ENCODE data around the gene SMAD1. TPM values are rescaled to one million over a fixed set of nuclear protein-coding genes. Genes with fewer than 3 reads are reported as not detected.

The SMAD1 gene
- total and polyA plus RNA-seq, 2 of the 4 experiments (the other 2 are of a cell fraction) = 11.6 to 17.6 TPM

- Histone ChIP-seq H2AK5ac (ENCODE audit: low read depth, low read length) (no peak overlapping the region), H4K91ac (ENCODE audit: insufficient read depth, low read depth, low read length) (no peak overlapping the region), H2BK15ac (ENCODE audit: low read depth, low read length) (no peak overlapping the region), H4K8ac (ENCODE audit: low read depth in 2 of 2, low read length in 2 of 2) (no peak overlapping the region), H2AFZ (replicated peaks; ENCODE audit: low read length, poor library complexity) (no peak overlapping the region), H3K36me3 (ENCODE audit: control insufficient read depth, insufficient read depth, low read length) (no peaks in the 10 kb centered on the region), H3K56ac (ENCODE audit: extremely low read depth, insufficient read depth, low read length) (no peak overlapping the region), H2AK9ac (replicated peaks; ENCODE audit: low read depth, low read length, poor library complexity) (no peak overlapping the region), H3K4me3 (ENCODE audit: insufficient read depth, low read depth, low read length) (no peak overlapping the region), H3K4ac (ENCODE audit: low read depth, low read length) (no peak overlapping the region), H2BK20ac (ENCODE audit: low read depth, low read length) (no peak overlapping the region), H3K4me2 (ENCODE audit: low read depth, low read length) (no peak overlapping the region), H3K9me3 (ENCODE audit: control insufficient read depth, insufficient read depth, low read length) (no peaks in the 10 kb centered on the region), H3K79me1 (ENCODE audit: low read depth in 1 of 2, low read length in 2 of 2) (no peaks in the 10 kb centered on the region), H3K23ac (ENCODE audit: low read depth, low read length) (no peak overlapping the region), H4K20me1 (ENCODE audit: insufficient read depth, low read length) (no peaks in the 10 kb centered on the region), H2BK5ac (ENCODE audit: low read depth, low read length, poor library complexity, severe bottlenecking) (no peak overlapping the region), H3K27me3 (ENCODE audit: control insufficient read depth, insufficient read depth, low read length) (no peaks in the 10 kb centered on the region), H3K18ac (ENCODE audit: low read depth, low read length) (no peak overlapping the region), H3K9ac (ENCODE audit: low read depth, low read length) (no peak overlapping the region), H3K27ac (ENCODE audit: insufficient read depth, low read length) (no peak overlapping the region), H3K4me1 (ENCODE audit: control insufficient read depth, insufficient read depth, low read length) (no peaks in the 10 kb centered on the region), H4K5ac (ENCODE audit: low read depth, low read length) (no peak overlapping the region), H3K14ac (replicated peaks; ENCODE audit: low read depth, low read length) (no peak overlapping the region), H3K9me1 (ENCODE audit: insufficient read depth, low read length) (no peaks in the 10 kb centered on the region), H2BK120ac (ENCODE audit: low read depth, low read length) (no peak overlapping the region)
- TF ChIP-seq CHD1 (IDR thresholded peaks at IDR 0.05; ENCODE audit: low read depth, low read length) (no peak), RCOR1 (IDR thresholded peaks at IDR 0.05; ENCODE audit: insufficient replicate concordance, low read length) (no peak), NFE2L2 (IDR thresholded peaks at IDR 0.05; ENCODE audit: low read depth, low read length) (no peak)
- BruUV-seq (replicated peaks) = no TSS peak
- CTCF ChIA-PET = interaction anchor here (1.0 kb wide), 1 partner anchor 18 kb away, joined by 3 read pairs; no protein-coding TSS in a partner anchor
- ATAC-seq (ENCODE audit: low read depth) (no peak), DNase-seq (no peak)
- no CpG with 5 or more reads among the region's 1 CpG for WGBS, 2 experiments (ENCODE audit: extremely low coverage in 2 of 2, insufficient read length in 1 of 2)
- dilution Hi-C loops (cut with HindIII; ENCODE audit: low sequenced_read_pairs, unreplicated experiment) = no loop called here
- POLR2A ChIA-PET (ENCODE audit: unreplicated experiment) = no interaction called here
- intact Hi-C loops (cut with micrococcal nuclease) = no loop called here
- in situ Hi-C loops (cut with MboI; ENCODE audit: low sequenced_read_pairs) = no loop called here
Measured at GRCh38 chr4:145446184-145446583, 35.5 kb upstream of the SMAD1 start.
